8988T (cell line): ENCODE data around the gene RTL10.
"Not testable (repeated sequence)": the region's sequence is repeated elsewhere in the genome, so short reads cannot be mapped to it uniquely, and the experiment has no call there.

Experiments used
- DNase-seq: peaks from one replicate; pipeline ENCODE4 v3.0.0; 2011

Gene RTL10

DNA sequence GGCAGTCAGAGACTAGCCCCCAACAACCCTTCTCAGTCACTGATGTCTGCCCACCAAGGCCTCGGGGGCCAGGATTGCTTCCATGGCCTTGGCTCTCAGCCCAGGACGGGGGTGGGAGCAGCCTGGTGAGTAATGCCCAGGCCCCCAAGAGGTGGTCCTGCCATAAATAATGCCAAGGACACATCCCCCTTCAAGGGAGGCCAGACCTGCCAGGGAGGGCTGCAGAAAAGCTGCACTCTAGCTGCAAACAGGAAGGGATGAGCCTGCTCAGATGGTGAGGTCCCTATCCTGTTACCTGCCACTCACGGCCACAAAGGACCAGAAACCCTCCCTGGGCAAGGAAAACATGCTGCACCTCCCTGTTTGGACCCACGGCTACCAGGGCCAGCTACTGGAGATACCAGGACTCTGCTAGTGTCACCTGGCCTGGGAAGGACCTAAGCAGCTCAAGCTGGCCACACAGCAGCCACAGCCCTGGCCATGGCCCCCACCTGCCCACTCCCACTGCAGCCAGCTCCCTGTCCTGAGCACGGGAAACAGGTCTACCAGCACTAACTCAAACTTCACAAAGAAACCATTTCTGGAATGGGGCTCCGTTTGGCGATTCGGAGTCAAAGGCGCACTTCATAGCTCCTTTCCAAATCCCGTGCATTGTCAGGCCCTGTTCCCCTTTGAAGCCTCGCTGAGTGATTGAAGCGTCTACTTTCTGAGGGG lies 12.1 kb downstream of the RTL10 start:
- no peak for DNase-seq

DNA sequence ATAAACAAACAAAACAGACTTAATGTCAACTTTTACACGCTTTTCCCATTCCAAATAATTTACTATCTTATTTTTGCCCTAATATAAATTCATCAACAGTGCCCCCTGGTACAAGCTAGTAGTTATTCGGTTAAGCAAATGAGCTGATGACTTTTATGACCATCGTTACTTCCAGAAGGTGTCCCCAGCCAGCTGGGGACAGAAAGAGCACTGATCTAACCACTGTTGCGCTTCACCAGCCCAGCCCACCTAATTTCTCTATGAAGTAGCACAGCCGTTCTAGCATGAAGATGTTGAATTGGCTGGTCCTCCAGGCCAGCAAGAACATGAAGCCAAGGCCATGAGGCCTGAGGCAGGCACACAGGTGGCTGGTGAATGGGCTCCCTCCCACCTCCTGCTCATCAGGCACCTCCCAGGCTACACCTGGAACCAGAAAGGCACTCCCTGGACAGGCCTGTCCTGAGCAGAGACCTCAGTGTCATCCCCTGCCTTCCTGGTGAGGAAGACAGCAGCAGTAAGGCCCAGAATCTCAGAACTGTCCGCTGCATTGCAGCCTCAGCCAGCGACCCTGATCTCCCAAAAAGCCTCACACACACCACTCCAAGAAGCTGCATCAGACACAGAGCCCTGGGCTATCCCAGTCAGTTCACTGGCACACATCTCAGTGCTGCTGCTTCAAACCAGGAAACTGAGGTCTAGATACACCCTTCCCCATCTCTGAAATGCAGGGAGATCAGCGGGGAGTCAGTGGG lies 12.9 kb downstream of the RTL10 start:
- no peak for DNase-seq

DNA sequence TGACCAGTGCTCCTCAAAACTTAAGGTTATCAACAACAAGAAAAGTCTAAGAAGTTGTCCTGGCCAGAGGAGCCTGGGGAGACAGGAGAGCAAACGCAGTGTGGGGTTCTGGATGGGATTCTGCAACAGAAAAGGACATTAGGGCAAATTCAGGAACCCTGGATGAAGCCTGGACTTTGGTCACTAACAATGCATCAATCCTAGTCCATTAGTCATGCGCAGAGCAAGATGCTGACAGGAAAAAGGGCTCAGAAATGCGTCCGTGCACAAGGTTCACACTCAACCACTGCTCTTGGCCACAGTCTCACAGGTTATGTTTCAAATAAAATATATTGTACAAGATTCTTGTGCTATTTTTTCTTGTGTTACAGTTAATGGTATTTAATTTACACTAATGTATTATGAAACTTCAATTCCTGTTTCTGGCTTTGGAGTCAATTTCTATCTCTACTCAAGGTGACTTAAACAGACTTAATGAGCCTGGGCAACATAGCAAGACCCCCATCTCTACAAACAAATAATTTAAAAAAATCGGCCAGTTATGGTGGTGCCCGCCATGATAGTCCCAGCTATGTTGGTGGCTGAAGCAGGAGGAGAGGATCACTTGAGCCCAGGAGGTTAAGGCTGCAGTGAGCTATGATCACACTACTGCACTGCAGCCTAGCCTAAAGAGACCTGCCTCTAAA lies 13.6 kb downstream of the RTL10 start:
- DNase-seq, result no peak

DNA sequence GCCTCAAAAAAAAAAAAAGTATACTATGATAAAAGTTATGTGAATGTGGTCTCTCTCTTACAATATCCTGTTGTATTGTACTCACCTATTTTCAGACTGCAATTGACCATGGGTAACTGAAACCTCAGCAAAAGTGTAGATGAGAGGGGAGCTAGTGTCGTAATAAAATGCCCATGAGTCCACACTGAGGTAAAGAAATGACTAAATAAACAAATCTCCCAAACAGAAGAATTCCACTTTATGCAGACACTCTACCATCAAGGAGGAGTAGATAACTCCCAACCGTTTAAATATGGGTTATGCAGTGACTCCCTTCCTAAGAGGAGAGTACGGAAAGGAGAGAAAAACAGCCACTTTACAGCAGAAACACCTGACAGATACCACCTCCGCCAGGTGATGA lies 14.6 kb downstream of the RTL10 start:
- no peak for DNase-seq

GRCh38 chr22:19837915-19838314 lies 16.8 kb downstream of the RTL10 start:
- DNase-seq, result no peak

DNA sequence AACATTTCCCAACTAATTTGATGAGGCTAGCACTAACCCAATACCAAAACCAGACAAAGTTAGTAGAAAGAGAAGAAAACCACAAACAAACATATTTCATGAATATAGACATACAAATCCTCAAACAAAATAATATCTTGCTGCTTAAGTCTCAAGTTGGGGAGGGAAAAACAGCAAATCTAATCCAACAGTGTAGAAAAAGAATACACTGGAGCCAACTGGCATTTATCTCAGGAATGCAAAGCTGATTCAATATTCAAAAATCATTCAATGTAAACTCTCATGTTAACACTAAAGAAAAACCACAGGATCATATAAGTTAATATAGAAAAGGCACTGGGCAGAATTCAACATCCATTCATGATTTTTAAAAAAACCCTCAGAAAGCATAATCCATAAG lies 18.2 kb downstream of the RTL10 start:
- no peak for DNase-seq

DNA sequence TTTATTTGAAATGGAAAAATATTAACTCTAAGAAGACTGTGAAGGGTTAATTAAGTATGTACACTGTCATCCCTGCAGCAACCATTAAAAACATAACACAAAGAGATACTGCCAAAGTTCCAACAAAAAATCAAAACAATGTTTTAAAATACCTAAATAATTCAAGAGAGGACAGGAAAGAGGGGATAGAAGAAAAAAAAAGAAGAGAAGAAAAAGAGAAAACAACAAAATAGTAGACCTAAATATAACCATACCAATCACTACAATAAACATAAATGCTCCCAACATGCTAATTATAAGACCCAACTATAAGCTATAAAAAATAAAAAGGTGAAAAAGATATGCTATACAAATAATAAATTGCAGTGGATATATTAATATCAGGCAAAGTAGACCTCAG lies 20.1 kb downstream of the RTL10 start:
- no peak for DNase-seq

DNA sequence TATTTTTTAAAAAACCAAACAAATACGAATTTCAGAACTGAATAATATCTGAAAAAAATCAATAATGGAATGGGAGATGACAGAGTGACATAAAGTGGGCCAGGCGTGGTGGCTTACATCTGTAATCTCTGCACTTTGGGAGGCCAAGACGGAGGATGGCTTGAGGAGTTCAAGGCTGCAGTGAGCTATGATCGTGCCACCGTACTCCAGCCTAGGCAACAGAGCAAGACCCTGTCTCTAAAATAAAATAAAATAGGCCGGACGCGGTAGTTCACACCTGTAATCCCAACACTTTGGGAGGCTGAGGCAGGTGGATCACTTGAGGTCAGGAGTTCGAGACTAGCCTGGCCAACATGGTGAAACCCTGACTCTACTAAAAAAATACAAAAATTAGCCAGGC lies 21.3 kb downstream of the RTL10 start:
- DNase-seq, result not testable (repeated sequence)

DNA sequence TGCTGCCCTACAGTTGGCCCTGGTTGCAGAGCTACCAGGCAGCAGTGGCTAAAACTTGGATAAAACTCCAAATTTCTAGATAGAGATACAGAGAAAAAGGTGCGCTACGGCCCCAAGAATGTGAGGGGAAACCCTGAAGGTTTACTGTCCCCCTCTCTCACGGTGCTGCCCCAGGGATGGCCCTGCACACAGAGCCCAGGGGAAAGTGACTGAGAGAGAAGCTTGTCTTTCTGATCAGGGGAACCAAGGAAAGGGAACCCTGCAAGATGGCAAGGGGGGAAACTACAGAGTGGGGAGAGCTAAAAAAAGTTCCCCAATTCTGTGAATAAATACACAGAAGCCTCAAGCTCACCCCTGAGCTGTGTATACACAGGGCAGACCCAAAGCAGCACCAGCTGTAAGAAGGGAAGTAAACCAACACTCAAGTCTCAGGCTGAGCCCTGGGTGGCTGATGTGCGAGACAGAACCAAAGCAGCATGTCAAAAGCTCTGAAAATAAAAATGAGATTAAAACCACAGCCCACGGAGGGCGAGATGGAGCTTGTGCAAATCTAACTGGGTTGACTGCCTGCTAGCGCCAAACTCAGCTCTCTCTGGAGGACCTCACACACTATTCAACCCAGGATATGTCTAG lies 22.1 kb downstream of the RTL10 start:
- DNase-seq, result no peak

GRCh38 chr22:19831979-19832378 lies 22.7 kb downstream of the RTL10 start:
- not testable (repeated sequence) for DNase-seq

- no peak for DNase-seq
Measured at GRCh38 chr22:19831016-19831415, 23.7 kb downstream of the RTL10 start.

- DNase-seq, result no peak
Measured at GRCh38 chr22:19828035-19828401, 26.7 kb downstream of the RTL10 start.

DNA sequence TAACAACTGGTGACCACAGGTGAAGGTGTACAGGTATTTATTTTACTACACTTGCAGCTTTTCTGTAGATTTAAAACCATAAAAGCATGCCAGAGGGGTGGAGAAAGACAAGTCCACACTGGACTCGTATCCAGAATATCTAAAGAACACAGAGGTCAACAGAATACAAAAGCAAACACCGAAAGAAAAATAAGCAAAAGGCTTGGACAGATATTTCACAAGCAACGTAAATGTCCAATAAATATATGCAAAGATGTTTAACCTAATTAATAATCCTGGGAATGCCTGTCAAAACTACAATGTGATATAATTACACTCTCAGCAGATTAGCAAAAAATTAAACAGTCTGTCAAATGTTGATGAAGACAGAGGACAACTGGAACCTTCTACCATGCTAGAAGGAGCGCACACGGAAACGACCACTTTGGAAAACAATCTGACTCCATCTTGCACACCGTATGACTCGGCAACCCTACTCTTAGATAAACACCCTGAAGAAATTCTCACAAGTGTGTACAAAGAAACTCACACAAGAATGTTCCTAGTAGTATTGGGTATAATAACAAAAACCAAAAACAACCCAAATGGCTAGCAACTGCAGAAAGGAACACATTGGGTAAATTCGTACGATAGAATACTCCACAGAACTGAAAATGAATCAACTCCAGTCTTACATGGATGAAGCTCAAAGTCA lies 27.2 kb downstream of the RTL10 start:
- DNase-seq, result no peak

DNA sequence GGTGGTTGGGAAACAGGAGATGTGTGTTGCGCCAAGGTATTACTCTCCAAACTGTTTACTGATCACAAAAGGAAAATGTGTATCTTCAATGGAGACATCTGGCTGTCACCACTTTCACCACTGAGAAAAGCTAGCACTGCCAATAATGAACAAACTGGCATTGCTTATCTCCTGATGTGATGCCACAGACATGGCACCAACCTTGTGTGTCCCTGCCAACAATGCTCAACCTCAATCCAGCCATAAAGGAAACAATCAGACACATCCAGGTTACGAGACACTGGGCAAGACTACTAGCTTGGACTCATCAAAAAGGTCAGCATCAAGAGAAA lies 28.1 kb downstream of the RTL10 start:
- DNase-seq, result no peak

DNA sequence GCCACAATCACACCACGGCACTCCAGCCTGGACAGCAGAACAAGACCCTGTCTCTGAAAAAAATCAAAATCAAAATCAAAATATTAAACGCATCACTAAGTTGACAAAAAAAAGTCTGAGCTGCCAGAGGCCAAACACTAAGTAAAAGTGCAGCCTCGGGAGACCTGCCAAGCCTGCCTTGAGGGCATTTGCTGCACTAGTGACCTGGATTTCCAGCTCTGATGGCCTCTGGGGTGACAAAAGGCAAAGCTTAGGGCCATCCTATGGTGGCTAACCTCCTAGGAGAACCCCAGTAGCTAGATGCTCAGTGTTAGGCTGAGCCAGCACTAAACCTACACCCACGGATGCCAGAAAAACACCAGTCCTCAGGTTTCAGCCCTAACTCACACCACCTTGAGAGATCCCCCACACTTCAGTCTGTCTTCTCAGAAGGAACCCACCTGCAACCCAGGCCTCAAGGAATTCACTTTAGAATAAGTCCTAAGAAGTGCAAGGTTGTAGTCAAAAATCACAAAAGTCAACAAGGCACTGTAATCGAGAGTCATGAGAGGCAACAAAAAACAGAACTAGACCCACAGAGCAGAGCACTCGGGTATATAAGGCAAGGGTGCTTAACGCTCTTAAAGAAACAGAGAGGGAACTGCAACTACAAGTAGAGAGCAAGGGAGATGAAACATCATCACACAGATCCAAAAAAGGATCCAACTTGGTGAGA lies 28.6 kb downstream of the RTL10 start:
- DNase-seq, result no peak

- DNase-seq, result no peak
Measured at GRCh38 chr22:19824926-19825339, 29.7 kb downstream of the RTL10 start.

GRCh38 chr22:19824212-19824925 lies 30.3 kb downstream of the RTL10 start:
- DNase-seq, result no peak

- DNase-seq, result no peak
Measured at GRCh38 chr22:19823902-19824211, 30.8 kb downstream of the RTL10 start.

- DNase-seq, result no peak
Measured at GRCh38 chr22:19823191-19823901, 31.3 kb downstream of the RTL10 start.

- no peak for DNase-seq
Measured at GRCh38 chr22:19822301-19823117, 32.2 kb downstream of the RTL10 start.
